Epithelial cell of proximal tubule (primary cell): ENCODE results near the gene DAAM2. TPM values are rescaled to one million over a fixed set of nuclear protein-coding genes. Genes with fewer than 3 reads are reported as not detected.

Source experiments
- DNase-seq: peaks from one replicate; pipeline ENCODE4 v3.0.0-alpha.2; 2011; ENCODE audit warnings: low read depth
- H3K4me3 ChIP-seq: 2 replicates; pipeline ENCODE4 v1.5.1; 2011; ENCODE audit warnings: low read depth, mild to moderate bottlenecking, low read length
- CTCF ChIP-seq: conservative IDR thresholded peaks from 2 replicates; pipeline ENCODE4 v1.5.1; 2012; ENCODE audit warnings: low read depth, mild to moderate bottlenecking, low read length
- total RNA-seq: library from RNA; depleted of rRNA; stranded (reverse); fragments of >200 nt; gene quantifications from 2 replicates; pipeline ENCODE4 v1.2.3, GENCODE V29; 2015

Gene DAAM2
- total RNA-seq, 1 donor from 2014 or later: 0.35 TPM

- no peak for TF ChIP-seq CTCF
- DNase-seq: peak; percentile 31
- H3K4me3 ChIP-seq: no peak overlapping the region
These were observed 135.0 kb downstream of the DAAM2 start for GRCh38 chr6:39927159-39927558.

GRCh38 chr6:39929039-39929732, 137.0 kb downstream of the DAAM2 start:
- no peak for TF ChIP-seq CTCF
- H3K4me3 ChIP-seq: no peak overlapping the region
- DNase-seq: no peak

- TF ChIP-seq CTCF: no peak
- DNase-seq: no peak
- H3K4me3 ChIP-seq: no peak overlapping the region
These were observed 137.7 kb downstream of the DAAM2 start for GRCh38 chr6:39929733-39930461.

- H3K4me3 ChIP-seq: no peak overlapping the region
- DNase-seq: no peak
- TF ChIP-seq CTCF: no peak
These were observed 138.4 kb downstream of the DAAM2 start for GRCh38 chr6:39930540-39930939.

DNA sequence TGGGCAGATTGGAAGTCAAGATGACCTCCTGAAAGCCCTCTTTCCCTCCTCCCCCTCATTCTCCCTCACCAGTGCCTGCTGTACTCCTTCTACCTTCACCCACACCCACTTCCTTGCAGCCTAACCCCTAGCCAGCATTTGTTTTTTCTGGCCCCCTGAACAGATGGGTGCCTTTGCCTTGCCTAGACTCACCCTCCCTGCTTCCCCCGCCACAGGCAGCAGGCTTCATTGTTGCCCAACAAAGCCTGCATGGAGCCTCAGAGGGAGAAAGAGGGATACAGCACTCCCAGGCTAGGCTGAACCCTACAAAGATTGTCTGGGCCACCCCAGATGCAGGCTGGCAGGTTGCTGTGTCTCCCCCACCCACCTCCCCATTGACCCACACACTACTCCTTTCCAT, 139.4 kb downstream of the DAAM2 start:
- DNase-seq: no peak
- TF ChIP-seq CTCF: no peak
- no peak overlapping the region for H3K4me3 ChIP-seq

GRCh38 chr6:39932386-39932910, 140.3 kb downstream of the DAAM2 start:
- no peak for TF ChIP-seq CTCF
- no peak overlapping the region for H3K4me3 ChIP-seq
- no peak for DNase-seq
